ENCODE measurements around the gene CRYBG2. TPM values are rescaled to one million over a fixed set of nuclear protein-coding genes. Genes with fewer than 3 reads are reported as not detected.

The CRYBG2 gene
- total and polyA plus RNA-seq, 2 of the 8 experiments (the other 6 are each of a cell fraction or from before 2014, with no cell fraction given) = 14.2 to 17.0 TPM

GRCh38 chr1:26276432-26276838, 77.5 kb downstream of the CRYBG2 start:
- Histone ChIP-seq H2BK120ac (replicated peaks; ENCODE audit: low read depth, low read length) (no peak overlapping the region), H3K4me2 (ENCODE audit: insufficient read depth in 1 of 2, low read depth in 2 of 2, low read length in 2 of 2) (no peak overlapping the region), H3K27ac (ENCODE audit: low read depth, low read length) (no peak overlapping the region), H4K5ac (ENCODE audit: insufficient read length, low read depth, low read length) (no peak overlapping the region), H2BK12ac (ENCODE audit: low read depth, low read length) (no peak overlapping the region), H3K56ac (replicated peaks; ENCODE audit: insufficient read length, low read depth, low read length) (no peak overlapping the region), H4K8ac (ENCODE audit: extremely low read depth, insufficient read depth, low read length) (no peak overlapping the region), H3K79me2 (ENCODE audit: control insufficient read depth in 1 of 2, insufficient read depth in 2 of 2, low read length in 2 of 2) (peaks cover 0 to 5% of the 10 kb centered on the region in 2 experiments; a peak in 1 of 4 replicates), H3K4me1 (replicated peaks in 1 of 4; ENCODE audit: control insufficient read depth in 3 of 4, insufficient read depth in 4 of 4, low read length in 3 of 4) (peaks cover 6 to 23% (median 11%) of the 10 kb centered on the region in 4 experiments), H3K14ac (ENCODE audit: insufficient read length) (no peak overlapping the region), H2BK15ac (ENCODE audit: low read length) (no peak overlapping the region), H2BK5ac (ENCODE audit: low read depth, low read length) (no peak overlapping the region), H4K91ac (replicated peaks; ENCODE audit: insufficient read length, low read length) (no peak overlapping the region), H2AK5ac (ENCODE audit: low read depth, low read length) (no peak overlapping the region), H3K79me1 (ENCODE audit: low read depth, low read length) (no peaks in the 10 kb centered on the region), H3K23me2 (ENCODE audit: low read depth, low read length) (peaks cover 4% of the 10 kb centered on the region; the same call in 1 of the 2 replicates), H4K20me1 (replicated peaks in 1 of 2; ENCODE audit: control insufficient read depth in 1 of 2, insufficient read depth in 2 of 2, low read length in 2 of 2) (peaks cover 6 to 12% of the 10 kb centered on the region in 2 experiments), H3K9ac (replicated peaks in 1 of 4; ENCODE audit: extremely low read depth in 1 of 4, low read depth in 3 of 4, low read length in 3 of 4) (no peak overlapping the region), H2AFZ (ENCODE audit: low read length) (no peak overlapping the region), H3K4me3 (ENCODE audit: extremely low read depth in 1 of 4, insufficient read depth in 2 of 4, low read depth in 3 of 4, low read length in 4 of 4) (no peak overlapping the region), H3K23ac (ENCODE audit: insufficient read length) (no peak overlapping the region), H3K36me3 (ENCODE audit: control insufficient read depth in 2 of 4, insufficient read depth in 4 of 4, low read length in 3 of 4) (peaks cover 29 to 46% (median 43%) of the 10 kb centered on the region in 4 experiments), H2BK20ac (ENCODE audit: low read length) (no peak overlapping the region), H3K4ac (replicated peaks; ENCODE audit: insufficient read length, low read depth, low read length) (no peak overlapping the region), H3K27me3 (replicated peaks in 1 of 4; ENCODE audit: control insufficient read depth in 3 of 4, extremely low read depth in 1 of 4, insufficient read depth in 3 of 4, low read length in 3 of 4) (no peaks in the 10 kb centered on the region), H3K9me3 (ENCODE audit: insufficient read depth in 2 of 2, low read depth in 1 of 2, low read length in 1 of 2) (no peaks in the 10 kb centered on the region), H3K18ac (ENCODE audit: extremely low read depth, low read length) (no peak overlapping the region)
- ChIA-PET CTCF (ENCODE audit: partially characterized antibody) (interaction anchor here (0.5 to 39.7 kb wide), 20 partner anchors 9 to 554 kb away, joined by 3 to 1530 read pairs (median 4); partner anchors contain the start of genes CATSPER4, CD52, UBXN11 and ZNF593), POLR2A (ENCODE audit: partially characterized antibody) (interaction anchor here (1.5 to 1.9 kb wide), 3 partner anchors 9 to 143 kb away, joined by 4 to 5 read pairs (median 4); no protein-coding TSS in a partner anchor)
- DNase-seq (ENCODE audit: low read depth in 1 of 2, low spot score in 2 of 2) (no peak), FAIRE-seq (no peak)
- WGBS, 2 experiments (ENCODE audit: extremely low coverage in 1 of 2, insufficient coverage in 1 of 2, insufficient read length in 1 of 2, insufficient replicate concordance in 2 of 2, low coverage in 1 of 2, low lambda C conversion rate in 2 of 2, missing lambda C conversion rate in 1 of 2) = 90% methylated on average over 2 of the region's 2 CpGs; no CpG with 5 or more reads in 1 of the 2 experiments
- TF ChIP-seq RFX5 (IDR thresholded peaks at IDR 0.05; ENCODE audit: borderline replicate concordance, low read depth, low read length) (no peak), TCF12 (IDR thresholded peaks at IDR 0.05; ENCODE audit: low read depth, low read length) (no peak), CHD2 (IDR thresholded peaks at IDR 0.05; ENCODE audit: low read length) (no peak), KDM5A (IDR thresholded peaks at IDR 0.05; ENCODE audit: low read length) (no peak), HDAC6 (IDR thresholded peaks at IDR 0.05; ENCODE audit: low read depth, low read length) (no peak), SIN3A (conservative IDR thresholded peaks at IDR 0.05 in 1 of 2, IDR thresholded peaks at IDR 0.05 in 1 of 2; ENCODE audit: low read depth in 1 of 2, low read length in 2 of 2) (no peak), POLR2A (IDR thresholded peaks at IDR 0.05; ENCODE audit: control extremely low read depth in 1 of 2, low read depth in 2 of 2, low read length in 2 of 2) (no peak), SRF (IDR thresholded peaks at IDR 0.05; ENCODE audit: low read depth, low read length) (no peak), TEAD4 (IDR thresholded peaks at IDR 0.05; ENCODE audit: low read depth, low read length) (no peak), EZH2 (IDR thresholded peaks at IDR 0.05; ENCODE audit: low read depth, low read length, severe bottlenecking) (no peak), CTCF (IDR thresholded peaks at IDR 0.05; ENCODE audit: control extremely low read depth in 1 of 3, insufficient read depth in 1 of 3, low read depth in 1 of 3, low read length in 3 of 3) (no peak), SAP30 (IDR thresholded peaks at IDR 0.05; ENCODE audit: insufficient read depth, insufficient replicate concordance, low read length) (no peak)
